HTR-8/SVneo (cell line): ENCODE results near the gene APPL2.
"Not testable (repeated sequence)": the region's sequence is repeated elsewhere in the genome, so short reads cannot be mapped to it uniquely, and the experiment has no call there.

ENCODE experiments used
- DNase-seq: peaks from one replicate; pipeline ENCODE4 v3.0.0; 2011; ENCODE audit warnings: low spot score, mixed read lengths; ENCODE audit not compliant: insufficient read length
- FAIRE-seq: peaks from 2 replicates; lab custom pipeline; 2011; peaks lifted over from hg19 to GRCh38; lab: Jason Lieb, UNC

The APPL2 gene

GRCh38 chr12:105257321-105257728 is 21.4 kb upstream of the APPL2 start:
- peak; percentile 72 for FAIRE-seq

DNA sequence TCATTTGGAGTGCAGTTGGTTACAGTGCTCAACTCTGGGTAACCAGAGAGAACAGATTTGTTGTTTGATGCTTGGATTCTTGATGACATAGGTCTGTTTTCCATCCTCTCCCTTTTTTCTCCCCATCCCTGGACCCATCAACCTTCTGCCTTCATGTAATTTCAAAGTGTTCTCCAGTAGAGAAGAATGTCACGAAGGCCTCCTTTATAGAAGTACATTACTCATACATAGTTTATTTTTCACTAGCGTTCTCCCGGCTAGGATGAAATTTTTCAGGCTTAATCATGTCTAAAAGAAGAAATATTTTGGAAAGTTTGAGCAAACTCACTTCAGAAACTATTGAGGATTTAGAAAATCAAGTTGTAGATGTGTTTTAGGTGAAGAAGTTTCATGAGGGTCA is 20.9 kb upstream of the APPL2 start:
- no peak for DNase-seq
- FAIRE-seq = no peak

More at GRCh38 chr12:105257321-105257728, 21.4 kb upstream of the APPL2 start:
- peak; percentile 63 for DNase-seq

DNA sequence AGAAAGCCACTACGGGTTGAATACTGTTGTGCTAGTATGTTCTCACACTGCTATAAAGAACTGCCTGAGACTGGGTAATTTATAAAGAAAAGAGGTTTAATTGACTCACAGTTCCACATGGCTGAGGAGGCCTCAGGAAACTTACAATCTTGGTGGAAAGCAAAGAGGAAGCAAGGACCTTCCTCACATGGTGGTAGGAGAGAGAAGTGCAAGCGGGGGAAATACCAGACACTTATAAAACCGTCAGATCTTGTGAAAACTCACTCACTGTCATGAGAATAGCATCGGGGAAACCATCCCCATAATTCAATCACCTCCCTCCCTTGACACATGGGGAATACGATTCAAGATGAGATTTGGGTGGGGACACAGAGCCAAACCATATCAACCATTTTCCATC is 20.5 kb upstream of the APPL2 start:
- FAIRE-seq = not testable (repeated sequence)

DNA sequence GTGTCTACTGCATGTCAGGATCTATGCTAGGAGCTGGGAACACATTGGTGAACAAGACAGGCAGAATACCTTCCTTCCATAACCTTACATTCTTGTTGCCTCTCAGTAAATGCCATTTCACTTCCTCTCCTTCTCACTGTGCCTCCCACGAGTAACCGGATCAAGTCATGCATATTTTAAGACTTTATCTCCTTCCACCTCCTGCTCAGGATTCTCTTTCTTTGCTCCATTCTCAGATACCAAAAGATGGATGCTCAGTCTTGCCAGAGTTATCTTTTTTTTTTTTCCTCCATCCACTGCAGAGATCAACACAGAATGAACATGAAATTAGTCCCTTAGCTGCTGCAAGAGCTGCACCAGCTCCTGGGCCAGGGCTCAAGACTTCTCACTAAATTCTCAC is 20.0 kb upstream of the APPL2 start:
- FAIRE-seq (no peak), DNase-seq (no peak)

More for the DNA sequence above, 20.5 kb upstream of the APPL2 start:
- not testable (repeated sequence) for DNase-seq

GRCh38 chr12:105253866-105254513 is 18.0 kb upstream of the APPL2 start:
- DNase-seq (peak; percentile 58), FAIRE-seq (peak; percentile 16)

DNA sequence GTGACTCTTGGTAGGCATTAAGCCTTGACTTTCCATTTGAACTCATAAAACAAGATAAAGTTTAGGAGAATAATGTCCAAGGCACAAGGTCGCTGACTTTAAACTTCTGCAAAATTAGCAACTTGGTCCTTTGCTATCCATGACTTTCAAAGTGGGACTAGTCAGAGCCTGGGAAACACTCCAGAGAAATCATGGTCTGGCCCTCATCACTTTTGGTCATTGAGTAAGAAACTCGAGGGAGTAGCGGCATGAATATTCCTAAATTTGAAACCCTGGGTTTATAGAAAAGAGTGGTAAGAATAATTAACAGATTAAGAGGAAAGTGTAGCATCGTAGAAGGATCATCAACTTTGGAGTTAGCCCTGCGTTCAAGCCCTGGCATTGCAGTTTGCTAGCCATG is 16.9 kb upstream of the APPL2 start:
- FAIRE-seq (no peak), DNase-seq (no peak)

- FAIRE-seq, DNase-seq: not testable (repeated sequence)
These were observed 9.9 kb upstream of the APPL2 start for GRCh38 chr12:105245776-105246427.

DNA sequence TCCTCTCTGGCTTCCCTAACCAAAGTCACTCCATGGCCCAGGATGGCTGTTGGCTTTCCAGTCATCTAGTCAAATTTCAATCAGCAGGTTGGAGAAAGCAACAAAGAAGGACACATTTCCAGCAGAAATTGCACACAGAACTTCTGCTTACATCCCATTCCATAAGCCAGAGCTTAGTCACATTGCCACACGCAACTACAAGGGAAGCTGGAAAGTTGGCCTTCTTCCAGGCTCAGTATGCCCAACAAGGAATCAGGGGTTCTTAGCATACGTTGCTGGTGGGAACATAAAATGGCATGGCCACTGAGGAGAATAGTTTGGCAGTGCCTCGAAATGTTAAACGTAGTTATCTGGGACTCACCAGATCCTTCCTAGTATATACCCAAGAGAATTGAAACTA is 9.3 kb upstream of the APPL2 start:
- DNase-seq (no peak), FAIRE-seq (no peak)

- DNase-seq (no peak), FAIRE-seq (no peak)
These were observed 4.3 kb upstream of the APPL2 start for GRCh38 chr12:105240228-105240627.

- no peak for FAIRE-seq
- DNase-seq = no peak
These were observed 3.3 kb upstream of the APPL2 start for GRCh38 chr12:105239304-105239703.

DNA sequence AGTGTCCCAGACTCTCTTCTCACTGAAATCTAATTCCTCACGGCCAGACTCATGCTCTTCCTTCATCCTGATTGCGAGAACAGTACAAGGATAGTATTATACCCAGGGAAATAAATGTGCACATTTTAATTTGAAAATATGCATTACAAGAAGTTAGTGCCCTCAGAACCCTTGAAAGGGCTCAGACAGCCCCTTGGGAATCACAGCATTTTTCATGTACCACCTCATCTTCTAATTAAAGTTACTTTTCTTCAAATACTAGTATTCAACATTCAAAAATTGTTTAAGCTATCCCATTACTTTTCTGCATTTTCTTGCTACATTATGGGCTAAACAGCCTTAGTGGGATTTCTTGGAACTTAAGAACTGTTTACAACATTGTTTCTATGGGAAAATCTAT is 1.7 kb upstream of the APPL2 start:
- DNase-seq (no peak), FAIRE-seq (no peak)

DNA sequence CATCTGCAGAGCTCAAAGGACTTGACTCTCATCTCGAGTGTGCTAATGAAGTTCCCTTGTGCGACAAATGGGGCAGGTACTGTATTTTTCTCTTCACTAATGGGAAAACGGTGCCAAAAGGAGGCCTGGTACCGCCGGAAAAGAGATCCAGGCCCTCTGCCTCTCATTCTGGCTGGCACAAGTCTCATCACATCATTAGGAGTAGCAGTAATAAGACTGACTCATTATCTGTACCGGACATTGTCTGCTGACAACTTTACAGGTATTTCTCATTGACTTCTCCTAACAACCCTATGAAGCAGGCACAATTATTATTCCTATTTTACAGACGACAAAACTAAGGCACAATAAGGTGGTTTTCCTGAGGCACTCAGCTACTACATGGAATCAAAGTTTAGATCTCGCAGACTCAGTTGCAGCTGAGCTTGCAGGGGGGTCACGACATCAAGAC is 668 bp downstream of the APPL2 start:
- DNase-seq = no peak
- FAIRE-seq = no peak

- DNase-seq (no peak), FAIRE-seq (no peak)
These were observed 1.8 kb downstream of the APPL2 start for GRCh38 chr12:105234197-105234596.

GRCh38 chr12:105233041-105233905 is 2.7 kb downstream of the APPL2 start:
- no peak for DNase-seq
- FAIRE-seq = no peak

DNA sequence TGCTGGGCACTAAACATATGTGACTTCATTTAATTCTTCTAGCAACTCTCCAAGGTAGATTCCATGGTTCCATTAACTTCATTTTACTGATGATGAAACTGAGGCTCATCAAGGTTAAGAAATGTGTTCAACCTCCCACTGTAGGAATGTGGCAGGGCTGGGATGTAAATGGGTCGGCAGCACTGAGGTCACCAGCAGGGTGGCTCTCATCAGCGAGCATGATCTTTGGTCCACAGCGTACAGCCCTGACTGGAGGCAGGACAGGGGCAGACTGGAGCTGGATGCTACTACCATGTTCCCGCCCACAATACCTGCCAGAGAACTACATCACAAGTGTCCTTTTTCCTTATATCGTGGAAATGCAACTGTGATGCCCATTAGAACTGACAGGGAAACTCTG is 4.6 kb downstream of the APPL2 start:
- no peak for FAIRE-seq
- no peak for DNase-seq

DNA sequence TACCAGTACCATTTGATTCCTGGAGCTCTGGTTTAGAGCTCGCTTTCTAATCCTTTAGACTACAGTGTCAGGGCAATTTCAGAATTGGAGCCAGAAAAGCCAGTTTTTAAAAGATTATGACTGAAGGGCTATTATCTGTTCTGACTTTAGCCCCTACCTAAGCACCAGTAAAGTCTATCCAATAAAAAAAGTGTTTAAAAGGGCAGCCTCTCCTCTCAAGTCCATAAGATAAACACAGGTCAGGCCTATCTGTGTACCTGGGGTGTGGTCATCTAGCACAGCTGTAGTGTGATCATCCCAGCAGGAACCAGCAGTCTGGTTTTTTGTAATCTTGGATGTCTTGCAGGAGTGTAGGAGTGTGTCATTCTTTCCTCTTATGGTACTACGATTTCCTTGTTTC is 6.6 kb downstream of the APPL2 start:
- FAIRE-seq (no peak), DNase-seq (no peak)

DNA sequence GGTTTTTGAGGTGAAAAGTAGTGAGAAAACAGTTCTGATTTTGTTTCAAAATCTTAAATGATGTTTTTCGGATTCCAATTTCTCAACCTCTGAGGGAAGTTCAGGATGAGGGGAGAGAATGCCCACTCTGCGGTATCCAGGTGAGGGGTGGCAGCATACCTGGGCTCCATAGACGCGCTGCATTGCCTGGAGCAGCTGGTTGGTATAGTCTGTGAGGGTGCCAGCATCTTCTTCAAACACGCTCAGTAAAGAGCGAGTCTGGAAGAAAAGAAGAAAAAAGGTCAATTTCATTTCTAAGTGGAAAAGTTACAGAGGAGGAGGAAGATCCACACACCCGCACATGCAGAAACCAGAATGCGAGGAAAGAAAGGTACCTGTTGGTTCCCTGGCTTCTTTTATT is 7.0 kb downstream of the APPL2 start:
- FAIRE-seq (no peak), DNase-seq (no peak)

DNA sequence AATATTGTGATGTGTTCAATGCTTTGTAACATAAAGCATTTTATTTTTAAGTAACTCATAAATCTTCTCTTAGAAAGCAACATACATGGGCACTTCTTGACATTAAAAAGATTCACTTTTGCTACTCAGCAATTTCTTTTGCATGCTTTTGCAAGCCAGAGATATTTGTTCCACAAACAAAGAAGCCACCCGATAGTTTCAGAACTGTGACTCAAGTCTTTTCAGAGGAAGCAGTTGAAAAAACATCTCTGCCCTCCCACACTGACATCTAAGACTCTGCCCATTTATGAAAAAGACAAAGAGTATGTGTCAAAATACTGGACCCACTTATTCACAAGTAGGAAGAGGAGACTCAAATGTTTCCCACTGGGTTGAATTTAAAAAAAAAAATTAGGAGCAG is 7.5 kb downstream of the APPL2 start:
- FAIRE-seq (no peak), DNase-seq (no peak)

DNA sequence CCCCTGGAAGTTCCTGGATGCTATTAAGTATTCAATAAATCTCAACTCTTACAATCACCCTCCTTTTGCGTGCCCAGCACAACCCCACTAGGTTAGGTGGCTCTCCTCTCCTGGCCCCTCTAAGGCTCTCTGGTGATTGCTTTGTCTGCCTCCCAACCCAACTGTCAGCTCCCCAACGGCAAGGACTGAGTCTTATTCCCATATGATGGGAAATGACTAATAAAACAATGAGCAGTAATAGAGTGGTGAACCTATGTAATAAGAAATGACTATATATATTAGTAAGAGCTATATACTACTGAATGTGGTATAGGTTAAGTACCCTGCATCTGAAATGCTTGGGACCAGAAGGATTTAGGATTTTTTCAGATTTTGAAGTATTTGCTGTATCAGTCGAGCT is 8.1 kb downstream of the APPL2 start:
- DNase-seq = no peak
- FAIRE-seq = no peak

DNA sequence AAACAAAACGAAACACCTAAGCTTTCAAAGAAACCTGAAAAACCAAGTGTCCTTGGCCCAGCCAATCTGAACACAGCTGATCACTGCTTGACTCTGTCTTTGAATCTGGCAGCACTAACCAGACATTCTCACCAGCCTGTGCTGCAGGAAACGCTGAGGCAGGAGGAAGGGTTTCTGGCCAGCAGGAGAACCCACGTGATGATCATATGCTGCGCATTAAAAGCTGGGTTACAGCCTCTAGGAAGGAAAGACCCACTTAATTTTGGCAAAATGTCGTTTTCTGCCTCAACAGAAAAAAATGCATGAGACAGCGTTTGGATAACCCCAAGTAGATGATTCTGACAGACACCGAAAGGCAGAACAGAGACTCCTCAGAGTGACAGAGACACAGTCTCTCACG is 9.8 kb downstream of the APPL2 start:
- FAIRE-seq = no peak
- peak; percentile 38 for DNase-seq

- FAIRE-seq (no peak), DNase-seq (no peak)
These were observed 10.4 kb downstream of the APPL2 start for GRCh38 chr12:105225505-105226015.
